GM18907 (cell line): ENCODE data around the gene COL4A2.
A peak's percentile ranks its signal among the peaks of the same experiment; 100 is the strongest.

Experiments used
- ATAC-seq: cut with Tn5 transposase; IDR thresholded peaks from one replicate; pipeline ENCODE4 v1.9.1; 2021; ENCODE audit warnings: mild to moderate bottlenecking, moderate library complexity; ENCODE audit not compliant: unreplicated experiment

Gene COL4A2

DNA sequence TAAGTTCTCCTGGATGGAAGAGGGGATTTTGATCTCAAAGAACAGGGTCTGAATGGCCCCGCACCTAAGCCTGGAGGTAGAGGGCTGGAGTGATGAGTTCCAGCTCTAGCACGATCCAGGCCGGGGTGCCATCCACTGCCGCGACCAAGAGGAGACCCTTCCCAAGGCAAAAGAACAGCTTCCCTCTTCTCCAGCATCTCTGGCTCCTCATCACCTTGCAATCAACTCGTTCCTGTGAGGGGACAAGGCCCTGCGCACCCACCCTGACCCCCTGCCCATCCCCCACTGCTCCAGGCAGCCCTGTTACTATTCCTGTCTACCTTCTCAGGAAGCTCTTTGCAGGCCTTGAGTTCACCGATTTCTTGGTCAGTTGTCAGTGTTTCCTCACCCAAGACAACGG, 17.9 kb upstream of the COL4A2 start:
- ATAC-seq, result no peak

DNA sequence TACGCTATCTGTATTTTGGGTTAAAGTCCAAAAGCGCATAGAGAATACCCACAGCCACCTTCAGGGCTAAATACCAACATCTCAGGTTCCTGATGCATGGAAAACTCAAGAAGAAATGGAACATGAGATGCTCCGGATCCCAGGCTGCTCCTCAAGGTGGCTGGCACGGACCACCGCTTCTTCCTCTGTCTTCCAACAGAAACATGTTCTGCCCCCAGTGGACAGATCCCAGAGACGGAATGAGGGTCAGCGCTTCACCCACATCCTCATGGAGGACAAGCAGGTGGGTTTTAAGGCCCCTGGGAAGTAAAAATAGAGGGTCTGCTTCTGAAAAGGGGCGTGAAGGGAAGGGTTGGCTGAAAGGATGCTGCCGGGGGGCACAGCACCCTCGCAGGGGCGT, 17.4 kb upstream of the COL4A2 start:
- no peak for ATAC-seq

DNA sequence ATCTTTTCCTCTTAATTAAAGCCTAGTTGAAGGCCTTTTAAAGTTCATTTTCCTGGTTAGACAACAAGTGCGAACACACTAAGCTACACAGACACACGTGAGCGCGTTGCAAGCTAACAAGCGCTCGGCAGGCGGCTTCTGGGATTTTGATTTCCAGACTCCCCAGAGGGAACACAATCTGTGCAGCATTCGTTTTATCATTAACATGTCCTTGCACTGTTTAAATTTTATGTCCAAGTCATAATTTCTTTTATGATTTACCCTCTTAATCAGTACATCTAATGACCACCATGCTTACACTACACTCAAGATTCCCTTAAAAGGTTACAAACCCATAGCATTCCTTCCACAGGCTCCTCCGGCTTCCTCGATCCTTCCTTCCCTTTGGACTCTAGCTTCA, 16.9 kb upstream of the COL4A2 start:
- no peak for ATAC-seq

GRCh38 chr13:110290826-110291225, 16.3 kb upstream of the COL4A2 start:
- ATAC-seq, result no peak

DNA sequence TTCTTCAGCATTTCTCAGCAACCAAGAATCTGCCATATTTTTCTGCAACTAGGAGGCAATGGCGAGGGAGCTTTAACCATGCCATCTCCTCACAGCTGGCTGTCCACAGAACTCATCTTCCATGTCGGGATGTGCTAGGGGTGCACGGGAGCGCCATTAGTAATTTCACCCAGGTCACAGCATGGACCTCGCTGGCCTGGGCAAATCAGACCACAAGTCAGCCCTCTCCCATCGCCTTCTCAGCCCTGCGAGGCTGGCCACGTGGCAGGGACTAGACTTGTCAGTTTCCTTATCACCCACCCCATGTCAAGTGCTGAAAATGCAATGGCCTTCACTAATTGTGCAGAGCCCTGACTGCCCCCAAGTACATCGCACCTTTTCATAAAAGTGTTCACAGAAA, 15.8 kb upstream of the COL4A2 start:
- ATAC-seq, result no peak

DNA sequence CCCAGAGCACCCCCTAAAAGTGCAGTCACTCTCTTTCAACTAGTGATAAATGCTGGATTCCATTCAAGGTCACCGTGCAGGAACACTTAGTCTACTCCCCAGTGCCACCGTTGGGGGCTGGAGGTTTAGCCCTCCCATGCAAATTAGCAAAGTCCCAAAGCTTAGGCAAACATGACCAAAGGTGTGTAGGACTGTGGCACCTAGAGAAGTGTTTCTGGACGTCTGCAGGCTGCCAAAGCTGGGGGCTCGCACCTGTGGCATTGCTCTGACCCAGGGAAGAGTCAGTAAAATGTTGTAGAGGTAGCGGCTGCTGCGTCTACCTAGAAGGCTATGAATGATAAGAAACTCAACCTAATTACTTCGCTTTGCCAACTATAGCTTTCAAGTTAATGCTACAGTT, 14.0 kb upstream of the COL4A2 start:
- no peak for ATAC-seq

GRCh38 chr13:110293649-110294048, 13.4 kb upstream of the COL4A2 start:
- ATAC-seq, result no peak

- ATAC-seq, result no peak
Observed at GRCh38 chr13:110294146-110294545, 12.9 kb upstream of the COL4A2 start.

- no peak for ATAC-seq
Observed at GRCh38 chr13:110294622-110295021, 12.5 kb upstream of the COL4A2 start.

DNA sequence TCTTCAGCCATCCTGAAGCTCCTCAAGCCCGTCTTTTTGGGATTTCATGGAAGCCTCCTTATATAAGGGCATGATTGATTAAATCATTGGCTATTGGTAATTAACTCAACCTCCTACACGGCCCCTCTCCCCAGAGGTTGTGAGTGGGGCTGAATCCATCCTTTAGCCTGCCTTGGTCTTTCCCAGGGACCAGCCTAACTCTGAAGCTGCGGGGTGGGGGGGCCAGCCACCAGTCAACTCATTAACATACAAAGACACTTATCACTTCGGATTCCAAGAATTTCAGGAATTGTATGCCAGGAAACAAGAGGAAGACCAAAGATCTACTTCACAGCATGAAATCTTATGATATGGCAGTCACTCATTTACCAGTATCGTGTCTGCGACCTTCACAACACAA, 10.1 kb upstream of the COL4A2 start:
- ATAC-seq, result no peak

- ATAC-seq, result no peak
Observed at GRCh38 chr13:110297766-110298504, 9.1 kb upstream of the COL4A2 start.

DNA sequence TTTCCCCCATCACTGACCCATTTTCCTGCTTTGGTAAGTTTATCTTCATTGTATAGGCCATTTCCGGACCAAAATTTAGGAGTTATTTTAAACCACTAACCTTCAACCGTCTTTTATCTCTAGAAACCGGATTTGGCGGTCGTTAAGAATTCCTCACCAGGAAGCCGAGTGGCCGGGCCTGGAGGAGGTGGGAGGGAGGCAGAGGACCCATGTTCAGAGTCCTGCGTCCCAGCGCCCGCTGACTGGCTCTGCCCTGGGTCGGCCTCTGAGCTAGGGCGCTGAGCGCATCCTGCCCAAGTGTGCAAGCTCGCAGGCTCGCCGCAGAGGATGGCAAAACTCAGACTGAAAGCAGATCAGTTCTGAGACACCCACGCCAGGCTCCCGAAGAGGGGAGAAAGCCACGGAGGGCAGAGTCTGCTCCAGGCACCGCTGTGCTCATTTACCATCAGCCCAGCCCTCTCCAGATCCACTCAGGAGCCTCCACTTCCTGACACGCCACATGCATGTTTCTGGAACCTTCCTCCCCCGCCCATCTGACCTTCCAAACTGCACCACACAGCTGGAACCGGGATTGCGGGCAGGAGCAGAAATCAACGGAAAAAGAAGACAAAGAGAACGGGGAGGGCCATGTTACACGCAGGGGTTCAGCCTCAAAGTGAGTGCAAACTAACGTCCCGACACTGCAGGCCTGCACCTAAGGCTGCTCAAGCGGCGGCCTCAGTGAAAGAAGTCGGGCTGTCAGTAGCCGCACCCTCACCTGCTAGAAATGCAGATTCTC, 8.4 kb upstream of the COL4A2 start:
- peak; percentile 49 for ATAC-seq

- no peak for ATAC-seq
Observed at GRCh38 chr13:110299283-110299840, 7.7 kb upstream of the COL4A2 start.

- no peak for ATAC-seq
Observed at GRCh38 chr13:110300090-110300815, 6.8 kb upstream of the COL4A2 start.

DNA sequence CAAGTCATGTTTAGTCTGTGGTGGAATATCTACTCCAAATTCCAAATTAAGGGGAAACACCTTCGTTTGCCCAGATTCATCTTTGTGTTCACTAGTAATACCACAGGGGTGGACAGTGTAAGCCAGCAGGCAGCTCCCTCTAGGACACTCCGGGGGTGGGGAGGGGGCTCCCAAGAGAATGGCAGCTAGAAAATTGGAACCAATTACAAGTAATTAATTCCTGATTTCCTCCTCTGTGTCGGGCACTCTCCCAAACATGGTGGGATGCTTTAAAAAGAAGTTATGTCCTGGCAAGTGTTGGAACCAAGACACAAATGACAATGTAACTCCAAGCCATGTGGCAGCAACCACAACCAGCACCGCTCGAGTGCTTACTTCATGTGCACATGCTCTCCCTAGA, 6.0 kb upstream of the COL4A2 start:
- no peak for ATAC-seq

DNA sequence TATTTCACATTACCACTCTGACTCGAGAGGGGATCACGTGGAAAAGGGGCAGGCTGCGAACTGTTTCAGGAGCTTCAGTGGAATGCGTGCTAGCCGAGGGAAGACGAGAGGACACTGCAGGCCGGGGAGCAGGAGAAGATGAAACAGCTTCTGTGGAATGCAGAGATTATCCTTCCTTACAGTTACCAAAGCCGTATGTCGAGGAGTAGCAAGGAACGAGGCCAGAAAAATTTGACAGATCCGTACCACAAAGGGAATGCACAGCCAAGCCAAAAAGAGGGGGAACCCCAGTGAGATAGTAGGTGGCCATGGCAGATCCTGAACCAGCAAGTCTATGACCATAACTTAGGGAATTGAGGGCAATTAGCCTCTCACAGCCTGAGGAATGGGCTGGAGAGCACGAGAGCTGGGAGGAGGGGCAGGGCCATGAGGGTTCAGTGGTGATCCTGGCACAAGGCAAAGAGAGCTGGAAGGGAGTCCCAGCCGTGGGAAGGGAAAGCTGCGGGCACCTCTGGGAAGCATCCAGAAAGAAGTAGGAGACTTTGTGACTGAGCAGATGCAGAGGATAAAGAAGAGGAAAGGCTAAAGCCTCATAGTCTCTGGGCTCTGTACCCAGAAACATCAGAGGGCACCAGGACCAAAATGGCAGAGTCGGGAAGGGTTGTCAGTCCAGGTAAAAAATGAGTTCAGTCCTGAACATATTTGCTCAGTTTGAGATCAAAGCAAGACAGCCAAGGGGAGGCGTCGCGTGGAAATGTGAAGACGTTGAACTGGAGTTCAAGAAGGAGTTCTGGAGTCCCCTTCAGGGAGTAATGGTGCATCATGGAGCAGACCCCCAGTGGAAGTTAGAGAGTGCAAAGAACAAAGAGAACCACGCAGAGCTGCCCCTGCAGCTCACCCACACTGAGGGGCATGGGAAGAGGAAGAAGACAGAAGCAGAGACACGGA, 5.2 kb upstream of the COL4A2 start:
- ATAC-seq, result no peak

DNA sequence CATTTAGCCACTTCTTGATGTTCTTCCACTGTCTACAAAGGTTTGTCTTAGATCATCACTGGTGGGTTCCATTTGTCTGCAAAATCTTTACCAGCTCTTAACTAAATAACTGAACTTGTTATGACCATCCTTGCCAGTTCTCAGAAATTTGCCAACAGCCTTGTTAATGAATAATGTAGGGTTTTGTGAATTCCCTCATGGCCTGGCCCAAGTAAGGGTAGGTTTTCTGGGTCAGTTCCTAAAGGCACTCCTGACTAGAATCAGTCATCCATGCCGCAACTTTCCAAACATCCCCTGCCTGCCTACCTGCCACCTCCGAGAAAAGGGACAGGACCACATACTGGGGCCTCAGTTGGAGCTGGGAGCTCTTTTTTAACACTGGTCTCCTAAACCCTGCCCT, 4.1 kb upstream of the COL4A2 start:
- no peak for ATAC-seq

GRCh38 chr13:110303644-110304043, 3.4 kb upstream of the COL4A2 start:
- no peak for ATAC-seq

- ATAC-seq, result no peak
Observed at GRCh38 chr13:110304256-110304655, 2.8 kb upstream of the COL4A2 start.

DNA sequence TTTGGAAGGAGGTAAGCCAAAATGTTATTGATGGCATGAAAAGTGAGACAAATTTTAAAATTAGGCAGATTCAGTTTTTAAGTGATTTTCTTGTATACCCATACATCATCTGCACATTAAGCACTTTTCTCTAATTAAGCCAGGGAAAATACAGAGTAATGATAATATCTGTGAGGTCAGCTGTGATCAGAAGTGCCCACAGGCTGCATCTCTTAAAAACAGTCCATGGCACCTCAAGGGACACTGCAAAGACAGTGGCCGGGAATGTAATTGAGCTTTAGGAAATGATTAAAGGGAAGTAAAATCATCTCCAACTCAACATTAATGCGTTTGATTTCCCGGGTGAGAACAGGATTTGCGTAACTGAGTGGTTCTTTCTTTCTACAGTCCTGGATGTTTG, 2.1 kb upstream of the COL4A2 start:
- ATAC-seq, result no peak
